Skeletal muscle satellite cell (primary cell): Measurements from ENCODE around the gene DVL2.

Experiments
- H3K27me3 ChIP-seq: 2 replicates; pipeline ENCODE4 v1.7.0; 2013; ENCODE audit warnings: low read length; ENCODE audit not compliant: control insufficient read depth, insufficient read depth
- H3K36me3 ChIP-seq: 2 replicates; pipeline ENCODE4 v1.7.0; 2013; ENCODE audit warnings: mild to moderate bottlenecking, control low read depth, low read length; ENCODE audit not compliant: insufficient read depth
- H3K4me1 ChIP-seq: 2 replicates; pipeline ENCODE4 v1.7.0; 2013; ENCODE audit warnings: low read length; ENCODE audit not compliant: control insufficient read depth, insufficient read depth
- H3K4me2 ChIP-seq: 2 replicates; pipeline ENCODE4 v1.7.0; 2013; ENCODE audit warnings: mild to moderate bottlenecking, low read length
- H3K4me3 ChIP-seq: 2 replicates; pipeline ENCODE4 v1.7.0; 2013; ENCODE audit warnings: low read length
- H3K9ac ChIP-seq: 2 replicates; pipeline ENCODE4 v1.7.0; 2013; ENCODE audit warnings: mild to moderate bottlenecking, low read depth, low read length, moderate library complexity
- H3K9me3 ChIP-seq: replicated peaks from 2 replicates; pipeline ENCODE4 v1.7.0; 2013; ENCODE audit warnings: mild to moderate bottlenecking, control low read depth, low read length

Gene DVL2

GRCh38 chr17:7241783-7242716, 7.7 kb upstream of the DVL2 start, which contains the start of gene GABARAP:
Gene GABARAP (minus strand): TSS chr17:7242449. CDS start chr17:7242330, 119 bp downstream.
- Histone ChIP-seq H3K36me3 (peaks cover 28% of the 10 kb centered on the region), H3K9me3 (no peaks in the 10 kb centered on the region), H3K4me3 (peak within 1 kb of the TSS; percentile 91), H3K9ac (peak within 1 kb of the TSS; percentile 97), H3K4me1 (peaks cover 28% of the 10 kb centered on the region), H3K4me2 (peak within 1 kb of the TSS; percentile 95), H3K27me3 (no peaks in the 10 kb centered on the region)

- H3K9ac ChIP-seq = peak overlapping the region; percentile 97
- H3K4me1 ChIP-seq = peaks cover 34% of the 10 kb centered on the region
- H3K4me3 ChIP-seq = peak overlapping the region; percentile 91
- H3K27me3 ChIP-seq = no peaks in the 10 kb centered on the region
- no peaks in the 10 kb centered on the region for H3K9me3 ChIP-seq
- H3K36me3 ChIP-seq = peaks cover 35% of the 10 kb centered on the region
- peak overlapping the region; percentile 95 for H3K4me2 ChIP-seq
Observed at GRCh38 chr17:7241090-7241733, 6.9 kb upstream of the DVL2 start.

DNA sequence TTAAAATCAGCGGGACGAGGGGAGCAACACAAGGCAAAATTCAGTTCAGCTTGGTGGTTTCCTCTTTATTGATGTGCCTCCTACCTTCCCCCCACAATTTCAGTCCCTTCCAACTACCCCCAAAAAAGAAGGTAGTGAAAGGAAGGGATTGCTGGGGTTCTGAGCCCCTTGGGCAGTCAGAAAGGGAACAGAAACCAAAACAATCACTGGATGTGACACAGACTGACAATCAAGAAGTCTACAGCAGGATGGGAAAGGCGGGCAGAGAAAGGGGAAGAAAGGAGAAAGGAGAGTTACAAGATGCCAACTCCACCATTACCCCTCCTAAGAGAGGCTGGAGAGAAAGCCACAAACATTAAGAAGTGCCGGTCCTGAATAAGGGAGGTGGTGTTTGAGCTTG, 6.1 kb upstream of the DVL2 start:
- peak overlapping the region; percentile 91 for H3K4me3 ChIP-seq
- peak overlapping the region; percentile 95 for H3K4me2 ChIP-seq
- H3K9ac ChIP-seq = peak overlapping the region; percentile 97
- no peaks in the 10 kb centered on the region for H3K9me3 ChIP-seq
- H3K4me1 ChIP-seq = peaks cover 43% of the 10 kb centered on the region
- H3K36me3 ChIP-seq = peaks cover 37% of the 10 kb centered on the region
- no peaks in the 10 kb centered on the region for H3K27me3 ChIP-seq

- Histone ChIP-seq H3K27me3 (no peaks in the 10 kb centered on the region), H3K4me1 (peaks cover 52% of the 10 kb centered on the region), H3K4me3 (peak within 1 kb of the TSS; percentile 94), H3K9ac (peak within 1 kb of the TSS; percentile 97), H3K4me2 (peak within 1 kb of the TSS; percentile 95), H3K9me3 (no peaks in the 10 kb centered on the region), H3K36me3 (peaks cover 46% of the 10 kb centered on the region)
Observed at GRCh38 chr17:7239091-7240027, 5.0 kb upstream of the DVL2 start, which contains the start of gene PHF23. Gene PHF23 (minus strand): TSS chr17:7239457. CDS start chr17:7239279, 178 bp downstream.

DNA sequence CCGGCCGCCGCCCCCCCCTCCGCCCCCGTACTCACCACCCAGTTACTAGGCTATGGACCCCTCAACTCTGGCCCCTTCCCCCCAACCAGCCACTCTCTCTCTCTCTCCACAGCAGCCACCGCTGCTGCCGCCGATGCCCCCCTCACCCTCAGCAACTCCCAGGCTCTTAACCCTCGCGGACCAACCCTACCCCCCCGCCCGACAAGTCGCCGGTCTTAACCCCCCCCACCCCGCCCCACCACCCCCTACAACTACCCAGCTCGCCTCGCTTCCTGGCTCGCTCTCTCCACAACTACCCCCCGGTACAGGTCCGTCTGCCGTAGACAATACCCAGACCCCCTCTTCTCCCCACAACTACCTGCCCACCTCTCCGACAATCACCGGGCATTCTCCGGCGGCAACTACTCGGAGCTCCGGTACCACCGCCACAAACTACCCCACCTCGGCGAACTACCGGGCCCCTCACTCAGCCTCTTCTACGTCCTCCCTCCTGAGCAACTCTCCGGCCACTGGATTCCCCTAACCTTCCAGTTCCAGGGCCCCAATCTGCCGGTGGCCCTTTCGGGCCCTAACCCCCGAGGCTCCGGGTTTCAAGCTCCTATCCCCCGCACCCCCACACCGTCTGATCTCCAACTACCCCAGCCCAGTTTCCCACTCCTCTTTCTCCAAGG, 4.2 kb upstream of the DVL2 start:
- Histone ChIP-seq H3K4me3 (peak overlapping the region; percentile 94), H3K4me1 (peaks cover 52% of the 10 kb centered on the region), H3K9ac (peak overlapping the region; percentile 95), H3K4me2 (peak overlapping the region; percentile 68), H3K36me3 (peaks cover 43% of the 10 kb centered on the region), H3K9me3 (no peaks in the 10 kb centered on the region), H3K27me3 (no peaks in the 10 kb centered on the region)

DNA sequence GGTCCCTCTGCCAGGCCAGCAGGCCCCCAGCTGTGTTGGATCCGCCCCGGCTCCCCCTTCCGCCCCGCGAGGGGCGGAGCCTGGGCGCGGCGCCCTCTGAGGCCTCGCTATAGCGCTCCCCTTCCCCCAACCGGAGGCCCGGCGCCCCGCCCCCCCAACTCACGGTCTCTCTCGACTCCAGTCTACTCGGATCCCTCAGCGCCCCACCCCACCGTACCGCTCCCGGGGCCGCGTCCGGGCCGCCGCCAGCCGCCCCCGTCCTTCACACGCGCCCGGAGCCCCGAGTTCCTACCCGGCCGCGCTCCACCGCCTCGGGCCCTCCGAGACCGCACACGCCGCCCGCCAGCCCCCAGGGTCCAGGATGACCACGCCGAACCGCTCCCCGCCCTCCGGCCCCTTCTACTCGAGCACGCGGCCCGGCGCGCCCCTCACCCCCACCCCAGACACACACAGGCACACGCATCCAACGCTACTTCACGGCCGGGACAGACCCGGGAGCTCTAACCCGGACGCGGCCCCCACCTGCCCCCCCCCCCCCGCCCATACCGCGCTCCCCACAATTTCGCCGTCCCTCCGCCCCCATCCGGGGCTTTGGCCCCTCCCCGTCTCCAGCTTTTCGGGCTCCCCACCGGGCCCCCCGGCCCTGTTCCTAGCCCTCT, 3.6 kb upstream of the DVL2 start:
- no peaks in the 10 kb centered on the region for H3K27me3 ChIP-seq
- H3K9me3 ChIP-seq = no peaks in the 10 kb centered on the region
- peak overlapping the region; percentile 94 for H3K4me3 ChIP-seq
- H3K4me2 ChIP-seq = peak overlapping the region; percentile 91
- peak overlapping the region; percentile 95 for H3K9ac ChIP-seq
- H3K4me1 ChIP-seq = peaks cover 48% of the 10 kb centered on the region
- peaks cover 43% of the 10 kb centered on the region for H3K36me3 ChIP-seq

DNA sequence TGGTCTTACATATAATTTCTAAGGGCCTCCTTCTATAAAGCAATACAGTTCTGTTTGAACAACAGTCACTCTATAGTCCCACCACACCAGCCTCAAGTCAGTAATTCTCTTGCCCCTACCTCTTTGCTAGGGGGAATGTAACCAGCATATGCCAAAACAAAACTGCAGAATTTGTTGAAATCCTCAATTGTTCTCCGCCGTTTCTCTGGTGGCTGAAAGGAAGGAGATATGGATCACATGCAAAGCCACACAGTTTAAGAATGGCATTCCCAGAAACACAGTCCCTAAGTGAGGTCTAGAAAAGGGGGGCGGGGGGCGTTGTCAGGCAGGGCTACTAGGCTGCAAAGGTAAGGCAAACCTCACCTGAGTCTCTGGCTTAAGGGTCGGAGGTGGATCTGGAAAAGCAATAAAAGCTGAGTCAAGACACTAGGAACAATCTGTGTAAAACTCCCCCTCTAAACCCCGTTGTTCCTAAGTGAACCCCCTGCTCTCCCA, 3.0 kb upstream of the DVL2 start:
- Histone ChIP-seq H3K27me3 (no peaks in the 10 kb centered on the region), H3K4me2 (peak overlapping the region; percentile 91), H3K9me3 (no peaks in the 10 kb centered on the region), H3K36me3 (peaks cover 43% of the 10 kb centered on the region), H3K4me1 (peaks cover 52% of the 10 kb centered on the region), H3K4me3 (peak overlapping the region; percentile 94), H3K9ac (peak overlapping the region; percentile 81)

DNA sequence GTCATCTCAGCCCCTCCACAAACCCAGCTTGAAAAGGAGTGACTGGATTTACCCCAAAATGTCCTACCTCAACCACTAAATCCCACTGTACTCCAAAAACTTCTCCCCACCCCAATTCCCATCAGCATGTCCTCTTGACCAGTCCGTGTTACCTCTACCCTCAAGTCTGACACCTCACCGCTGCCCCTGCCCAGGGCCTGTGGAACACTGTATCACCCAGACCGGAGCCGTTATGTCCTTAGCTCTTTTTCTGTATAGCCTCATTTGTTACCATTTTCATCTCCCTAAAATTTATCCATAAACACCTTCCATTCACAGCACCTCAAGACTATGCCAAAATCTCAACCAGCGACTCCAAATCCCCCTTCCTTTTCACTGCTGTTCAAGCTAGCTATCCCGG, 2.5 kb upstream of the DVL2 start:
- Histone ChIP-seq H3K9me3 (no peaks in the 10 kb centered on the region), H3K4me1 (peaks cover 57% of the 10 kb centered on the region), H3K27me3 (no peaks in the 10 kb centered on the region), H3K9ac (peak overlapping the region; percentile 81), H3K4me3 (peak overlapping the region; percentile 94), H3K4me2 (peak overlapping the region; percentile 91), H3K36me3 (peaks cover 43% of the 10 kb centered on the region)

GRCh38 chr17:7235693-7236665, 1.7 kb upstream of the DVL2 start:
- peak overlapping the region; percentile 84 for H3K4me2 ChIP-seq
- no peaks in the 10 kb centered on the region for H3K27me3 ChIP-seq
- no peak overlapping the region for H3K9ac ChIP-seq
- H3K4me1 ChIP-seq = peaks cover 52% of the 10 kb centered on the region
- H3K36me3 ChIP-seq = peaks cover 41% of the 10 kb centered on the region
- H3K4me3 ChIP-seq = peak overlapping the region; percentile 0
- H3K9me3 ChIP-seq = no peaks in the 10 kb centered on the region
